Ishikawa (cell line): ENCODE results near the gene OR4D10.

Experiments used
- CEBPB ChIP-seq: IDR thresholded peaks from 2 replicates; pipeline ENCODE4 v1.6.1; 2012
- EP300 ChIP-seq: IDR thresholded peaks from 2 replicates; pipeline ENCODE4 v1.6.1; 2012; ENCODE audit warnings: borderline replicate concordance
- TAF1 ChIP-seq: IDR thresholded peaks from 2 replicates; pipeline ENCODE4 v1.6.1; 2012; ENCODE audit warnings: low read depth, mild to moderate bottlenecking
- TEAD4 ChIP-seq: IDR thresholded peaks from 2 replicates; pipeline ENCODE4 v1.6.1; 2012
- YY1 ChIP-seq: IDR thresholded peaks from 2 replicates; pipeline ENCODE4 v1.6.1; 2012; ENCODE audit warnings: low read depth
- ZBTB7A ChIP-seq: IDR thresholded peaks from 2 replicates; pipeline ENCODE4 v1.6.1; 2012; ENCODE audit warnings: low read depth
- TF ChIP-seq, protein P1 (sequence below): IDR thresholded peaks from 2 replicates; pipeline ENCODE4 v1.6.1; 2012; ENCODE audit warnings: low read depth, mild to moderate bottlenecking
- TF ChIP-seq, protein P2 (sequence below): IDR thresholded peaks from 2 replicates; pipeline ENCODE4 v1.6.1; 2012

DNA sequence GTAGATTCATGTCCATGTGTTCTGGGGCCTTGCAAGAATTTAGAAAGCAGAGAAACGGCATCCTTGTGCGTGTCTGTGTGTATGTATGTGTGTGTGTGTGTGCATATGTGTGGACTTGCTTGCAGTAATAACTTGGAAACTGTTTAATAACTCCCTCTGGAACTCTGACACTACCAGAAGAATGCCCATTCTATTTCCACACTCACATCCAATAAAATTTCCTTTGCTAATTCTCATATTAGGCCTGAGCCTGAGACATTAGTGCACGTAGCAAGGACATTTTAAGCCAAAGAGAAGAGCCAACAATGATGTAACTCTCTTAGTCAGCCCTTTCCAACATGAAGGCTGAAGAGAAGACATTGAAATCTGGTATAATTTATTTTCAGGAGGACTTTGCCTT lies 13.2 kb upstream of the OR4D10 start:
- TF ChIP-seq EP300 (no peak), YY1 (no peak), ZBTB7A (no peak), CEBPB (no peak), TEAD4 (no peak), TAF1 (no peak)
- TF ChIP-seq, protein P1, sequence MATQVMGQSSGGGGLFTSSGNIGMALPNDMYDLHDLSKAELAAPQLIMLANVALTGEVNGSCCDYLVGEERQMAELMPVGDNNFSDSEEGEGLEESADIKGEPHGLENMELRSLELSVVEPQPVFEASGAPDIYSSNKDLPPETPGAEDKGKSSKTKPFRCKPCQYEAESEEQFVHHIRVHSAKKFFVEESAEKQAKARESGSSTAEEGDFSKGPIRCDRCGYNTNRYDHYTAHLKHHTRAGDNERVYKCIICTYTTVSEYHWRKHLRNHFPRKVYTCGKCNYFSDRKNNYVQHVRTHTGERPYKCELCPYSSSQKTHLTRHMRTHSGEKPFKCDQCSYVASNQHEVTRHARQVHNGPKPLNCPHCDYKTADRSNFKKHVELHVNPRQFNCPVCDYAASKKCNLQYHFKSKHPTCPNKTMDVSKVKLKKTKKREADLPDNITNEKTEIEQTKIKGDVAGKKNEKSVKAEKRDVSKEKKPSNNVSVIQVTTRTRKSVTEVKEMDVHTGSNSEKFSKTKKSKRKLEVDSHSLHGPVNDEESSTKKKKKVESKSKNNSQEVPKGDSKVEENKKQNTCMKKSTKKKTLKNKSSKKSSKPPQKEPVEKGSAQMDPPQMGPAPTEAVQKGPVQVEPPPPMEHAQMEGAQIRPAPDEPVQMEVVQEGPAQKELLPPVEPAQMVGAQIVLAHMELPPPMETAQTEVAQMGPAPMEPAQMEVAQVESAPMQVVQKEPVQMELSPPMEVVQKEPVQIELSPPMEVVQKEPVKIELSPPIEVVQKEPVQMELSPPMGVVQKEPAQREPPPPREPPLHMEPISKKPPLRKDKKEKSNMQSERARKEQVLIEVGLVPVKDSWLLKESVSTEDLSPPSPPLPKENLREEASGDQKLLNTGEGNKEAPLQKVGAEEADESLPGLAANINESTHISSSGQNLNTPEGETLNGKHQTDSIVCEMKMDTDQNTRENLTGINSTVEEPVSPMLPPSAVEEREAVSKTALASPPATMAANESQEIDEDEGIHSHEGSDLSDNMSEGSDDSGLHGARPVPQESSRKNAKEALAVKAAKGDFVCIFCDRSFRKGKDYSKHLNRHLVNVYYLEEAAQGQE = no peak
- TF ChIP-seq, protein P2, sequence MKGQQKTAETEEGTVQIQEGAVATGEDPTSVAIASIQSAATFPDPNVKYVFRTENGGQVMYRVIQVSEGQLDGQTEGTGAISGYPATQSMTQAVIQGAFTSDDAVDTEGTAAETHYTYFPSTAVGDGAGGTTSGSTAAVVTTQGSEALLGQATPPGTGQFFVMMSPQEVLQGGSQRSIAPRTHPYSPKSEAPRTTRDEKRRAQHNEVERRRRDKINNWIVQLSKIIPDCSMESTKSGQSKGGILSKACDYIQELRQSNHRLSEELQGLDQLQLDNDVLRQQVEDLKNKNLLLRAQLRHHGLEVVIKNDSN = no peak
